BJ (cell line): ENCODE data around the gene HSCB. TPM values are rescaled to one million over a fixed set of nuclear protein-coding genes. Genes with fewer than 3 reads are reported as not detected.

ENCODE experiments used
- CTCF ChIA-PET: fragments of 350-600 bp; formaldehyde crosslinking; extraction: SDS; loops from one replicate; lab custom pipeline; 2021; ENCODE audit warnings: antibody characterized with exemption, inconsistent platforms; lab: Yijun Ruan, JAX
- POLR2A ChIA-PET: fragments of 300-600 bp; sonication (Branson Sonifier 250); formaldehyde crosslinking; extraction: SDS; loops from one replicate; lab custom pipeline; 2021; ENCODE audit warnings: antibody characterized with exemption; lab: Charles Lee
- DNase-seq: peaks from one replicate; pipeline ENCODE4 v3.0.0-alpha.2; 2011; ENCODE audit warnings: low read depth
- H3K27me3 ChIP-seq: 2 replicates; pipeline ENCODE4 v1.6.0; 2011; ENCODE audit warnings: low read length; ENCODE audit not compliant: control insufficient read depth, insufficient read depth
- H3K36me3 ChIP-seq: 2 replicates; pipeline ENCODE4 v1.5.1; 2011; ENCODE audit warnings: low read length; ENCODE audit not compliant: control insufficient read depth, insufficient read depth
- H3K4me3 ChIP-seq: 2 replicates; pipeline ENCODE4 v1.5.1; 2011; ENCODE audit warnings: low read depth, mild to moderate bottlenecking, control low read depth, low read length
- polyA plus RNA-seq: library from polyadenylated mRNA; depleted of rRNA; stranded (reverse); fragments of >200 nt; gene quantifications from 2 replicates; pipeline ENCODE4 v1.2.3, GENCODE V29; 2011
- TF ChIP-seq, protein P1 (sequence below): IDR thresholded peaks from 2 replicates; pipeline ENCODE4 v1.5.1; 2011; ENCODE audit warnings: low read depth, mild to moderate bottlenecking, control low read depth, inconsistent platforms, low read length, moderate library complexity; ENCODE audit not compliant: insufficient read depth

Gene HSCB
- polyA plus RNA-seq, 1 experiment: 12.7 TPM

DNA sequence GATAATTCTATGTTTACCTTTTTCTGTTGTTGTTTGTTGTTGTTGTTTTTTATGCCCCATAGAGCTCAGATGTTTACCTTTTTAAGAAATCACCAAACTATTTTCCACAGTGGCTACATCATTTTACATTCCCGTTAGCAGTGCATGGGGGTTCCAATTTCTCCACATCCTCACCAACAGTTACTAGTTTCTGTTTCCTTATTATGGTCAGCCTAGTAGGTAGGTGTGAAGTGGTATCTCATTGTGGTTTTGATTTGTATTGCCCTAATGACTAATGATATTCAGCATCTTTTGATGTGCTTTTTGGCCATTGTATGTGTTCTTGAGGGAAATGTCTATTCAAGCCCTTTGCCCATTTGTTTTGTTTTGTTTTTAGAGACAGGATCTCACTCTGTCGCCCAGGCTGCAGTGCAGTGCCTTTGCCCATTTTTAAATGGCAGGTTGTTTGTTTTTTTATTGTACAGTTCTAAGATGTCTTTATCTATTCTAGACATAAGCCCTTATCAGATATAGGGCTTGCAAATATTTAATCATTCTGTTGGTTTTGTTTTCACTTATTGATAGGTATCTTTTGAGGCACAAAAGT lies 27.7 kb upstream of the HSCB start:
- CTCF ChIA-PET: interaction anchor here (1.2 kb wide), 1 partner anchor 18 kb away, joined by 4 read pairs; no protein-coding TSS in a partner anchor
- POLR2A ChIA-PET: no interaction called here
- Histone ChIP-seq H3K27me3 (no peaks in the 10 kb centered on the region), H3K36me3 (no peaks in the 10 kb centered on the region), H3K4me3 (no peak overlapping the region)
- no peak for DNase-seq
- TF ChIP-seq, protein P1, sequence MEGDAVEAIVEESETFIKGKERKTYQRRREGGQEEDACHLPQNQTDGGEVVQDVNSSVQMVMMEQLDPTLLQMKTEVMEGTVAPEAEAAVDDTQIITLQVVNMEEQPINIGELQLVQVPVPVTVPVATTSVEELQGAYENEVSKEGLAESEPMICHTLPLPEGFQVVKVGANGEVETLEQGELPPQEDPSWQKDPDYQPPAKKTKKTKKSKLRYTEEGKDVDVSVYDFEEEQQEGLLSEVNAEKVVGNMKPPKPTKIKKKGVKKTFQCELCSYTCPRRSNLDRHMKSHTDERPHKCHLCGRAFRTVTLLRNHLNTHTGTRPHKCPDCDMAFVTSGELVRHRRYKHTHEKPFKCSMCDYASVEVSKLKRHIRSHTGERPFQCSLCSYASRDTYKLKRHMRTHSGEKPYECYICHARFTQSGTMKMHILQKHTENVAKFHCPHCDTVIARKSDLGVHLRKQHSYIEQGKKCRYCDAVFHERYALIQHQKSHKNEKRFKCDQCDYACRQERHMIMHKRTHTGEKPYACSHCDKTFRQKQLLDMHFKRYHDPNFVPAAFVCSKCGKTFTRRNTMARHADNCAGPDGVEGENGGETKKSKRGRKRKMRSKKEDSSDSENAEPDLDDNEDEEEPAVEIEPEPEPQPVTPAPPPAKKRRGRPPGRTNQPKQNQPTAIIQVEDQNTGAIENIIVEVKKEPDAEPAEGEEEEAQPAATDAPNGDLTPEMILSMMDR: no peak

DNA sequence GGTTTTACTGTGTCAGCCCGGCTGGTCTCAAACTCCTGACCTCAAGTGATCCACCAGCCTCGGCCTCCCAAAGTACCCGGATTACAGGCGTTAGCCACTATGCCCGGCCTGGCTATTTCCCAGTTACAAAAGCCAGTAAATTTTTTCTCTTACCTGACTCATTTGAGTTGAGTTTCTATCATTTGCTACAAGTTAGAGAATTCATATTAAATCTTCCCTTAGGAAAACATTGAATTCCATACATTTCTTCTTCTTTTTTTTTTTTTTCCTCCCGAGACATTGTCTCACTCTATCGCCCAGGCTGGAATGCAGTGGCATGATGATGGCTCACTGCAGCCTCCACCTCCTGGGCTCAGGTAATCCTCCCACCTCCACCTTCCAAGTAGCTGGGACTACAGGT lies 26.2 kb upstream of the HSCB start:
- Histone ChIP-seq H3K36me3 (no peaks in the 10 kb centered on the region), H3K4me3 (no peak overlapping the region), H3K27me3 (no peaks in the 10 kb centered on the region)
- ChIA-PET CTCF (interaction anchor here (0.6 to 1.2 kb wide), 4 partner anchors 17 to 52 kb away, joined by 3 to 6 read pairs (median 4); no protein-coding TSS in a partner anchor), POLR2A (no interaction called here)
- TF ChIP-seq, protein P1: no peak
- no peak for DNase-seq

DNA sequence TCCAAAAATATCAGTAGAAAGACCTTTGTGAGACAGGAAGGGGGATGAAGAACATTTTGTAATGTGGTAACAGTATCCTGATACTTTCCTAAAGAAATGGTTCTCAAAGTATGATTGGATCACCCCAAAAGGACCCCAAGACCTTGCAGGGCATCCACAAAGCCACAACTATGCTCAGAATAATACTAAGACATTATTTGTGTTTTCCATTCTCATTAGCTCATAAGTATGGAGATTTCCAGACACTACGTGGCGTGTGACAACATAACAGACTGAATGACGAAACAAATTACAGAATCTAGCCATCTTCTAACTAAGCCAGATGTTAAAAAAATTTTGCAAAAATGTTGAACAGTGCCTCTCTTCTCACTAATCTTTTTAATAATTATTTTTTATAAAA lies 25.2 kb upstream of the HSCB start:
- DNase-seq: no peak

DNA sequence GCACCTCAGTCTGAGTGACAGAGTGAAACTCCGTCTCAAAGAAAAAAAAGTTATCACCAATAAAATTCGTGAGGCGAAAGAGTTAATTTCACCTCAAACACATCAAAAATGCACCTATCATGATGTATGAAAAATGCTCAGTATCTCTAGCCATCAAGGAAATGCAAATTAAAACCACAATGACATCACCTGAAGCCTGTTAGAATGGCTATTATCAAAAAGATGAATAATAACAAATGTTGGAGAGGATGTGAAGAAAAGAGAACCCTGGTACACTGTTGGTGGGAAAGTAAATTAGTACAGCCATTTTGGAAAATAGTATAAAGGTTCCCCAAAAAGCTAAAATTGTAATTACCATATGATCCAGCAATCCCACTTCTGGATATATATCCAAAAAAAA lies 23.8 kb upstream of the HSCB start:
- H3K4me3 ChIP-seq: no peak overlapping the region
- no peaks in the 10 kb centered on the region for H3K27me3 ChIP-seq
- ChIA-PET POLR2A (no interaction called here), CTCF (interaction anchor here (0.8 kb wide), 1 partner anchor 15 kb away, joined by 3 read pairs; no protein-coding TSS in a partner anchor)
- no peaks in the 10 kb centered on the region; the same call in 1 of the 2 replicates for H3K36me3 ChIP-seq
- no peak for DNase-seq
- TF ChIP-seq, protein P1: no peak

More for the DNA sequence above, 25.2 kb upstream of the HSCB start:
- POLR2A ChIA-PET: no interaction called here
- CTCF ChIA-PET: interaction anchor here (1.0 kb wide), 1 partner anchor 30 kb away, joined by 4 read pairs; no protein-coding TSS in a partner anchor
- H3K27me3 ChIP-seq: no peaks in the 10 kb centered on the region
- H3K4me3 ChIP-seq: no peak overlapping the region
- TF ChIP-seq, protein P1: no peak
- H3K36me3 ChIP-seq: no peaks in the 10 kb centered on the region; the same call in 1 of the 2 replicates

DNA sequence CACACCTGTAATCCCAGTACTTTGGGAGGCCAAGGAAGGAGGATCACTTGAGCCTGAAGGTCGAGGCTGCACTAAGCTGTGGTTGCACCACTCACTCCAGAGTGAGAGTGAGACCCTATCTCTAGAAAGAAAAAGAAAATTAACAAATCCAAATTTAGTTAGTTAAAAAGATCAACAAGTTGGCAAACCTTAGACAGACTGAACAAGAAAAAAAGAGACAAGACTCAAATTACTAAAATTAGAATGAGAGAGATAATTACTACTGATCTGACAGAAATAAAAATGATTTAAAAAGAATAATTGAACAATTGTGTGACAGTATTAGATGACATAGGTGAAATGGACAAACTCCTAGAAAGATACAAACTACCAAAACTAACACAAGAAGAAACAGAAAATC lies 13.8 kb upstream of the HSCB start:
- TF ChIP-seq, protein P1: no peak
- H3K4me3 ChIP-seq: no peak overlapping the region
- POLR2A ChIA-PET: no interaction called here
- DNase-seq: no peak
- H3K27me3 ChIP-seq: no peaks in the 10 kb centered on the region
- H3K36me3 ChIP-seq: no peaks in the 10 kb centered on the region
- CTCF ChIA-PET: no interaction called here
